Activated CD8-positive, alpha-beta memory T cell treated with anti-CD3 and anti-CD28 coated beads for 24 hours (primary cell): ENCODE data around the gene IFNAR2.
"Not testable (repeated sequence)": the region's sequence is repeated elsewhere in the genome, so short reads cannot be mapped to it uniquely, and the experiment has no call there.

Experiments
- DNase-seq: peaks from one replicate; pipeline ENCODE4 v3.0.0-alpha.2; 2020

Gene IFNAR2

GRCh38 chr21:33245289-33245918, 15.7 kb downstream of the IFNAR2 start:
- DNase-seq, result no peak

GRCh38 chr21:33246506-33246905, 16.8 kb downstream of the IFNAR2 start:
- no peak for DNase-seq

GRCh38 chr21:33246963-33247362, 17.2 kb downstream of the IFNAR2 start:
- DNase-seq, result no peak

- DNase-seq, result no peak
These were observed 17.9 kb downstream of the IFNAR2 start for GRCh38 chr21:33247599-33247998.

GRCh38 chr21:33249331-33250002, 19.7 kb downstream of the IFNAR2 start:
- no peak for DNase-seq

GRCh38 chr21:33251119-33251518, 21.4 kb downstream of the IFNAR2 start:
- DNase-seq, result no peak

- DNase-seq, result not testable (repeated sequence)
These were observed 23.6 kb downstream of the IFNAR2 start for GRCh38 chr21:33253382-33253781.

GRCh38 chr21:33254766-33255165, 25.0 kb downstream of the IFNAR2 start:
- DNase-seq, result no peak

- DNase-seq, result no peak
These were observed 25.7 kb downstream of the IFNAR2 start for GRCh38 chr21:33255404-33255803.

- no peak for DNase-seq
These were observed 26.3 kb downstream of the IFNAR2 start for GRCh38 chr21:33256019-33256418.

GRCh38 chr21:33257094-33257803, 27.5 kb downstream of the IFNAR2 start:
- no peak for DNase-seq

- no peak for DNase-seq
These were observed 28.7 kb downstream of the IFNAR2 start for GRCh38 chr21:33258475-33258874.

- DNase-seq, result no peak
These were observed 29.7 kb downstream of the IFNAR2 start for GRCh38 chr21:33259428-33259827.

GRCh38 chr21:33259995-33260394, 30.3 kb downstream of the IFNAR2 start:
- no peak for DNase-seq

- DNase-seq, result no peak
These were observed 31.9 kb downstream of the IFNAR2 start for GRCh38 chr21:33261635-33262034.

GRCh38 chr21:33262921-33263320, 33.2 kb downstream of the IFNAR2 start:
- no peak for DNase-seq

GRCh38 chr21:33264561-33264960, 34.8 kb downstream of the IFNAR2 start:
- no peak for DNase-seq

- DNase-seq, result no peak
These were observed 35.9 kb downstream of the IFNAR2 start for GRCh38 chr21:33265664-33266049.

- peak; percentile 87 for DNase-seq
These were observed 36.5 kb downstream of the IFNAR2 start, which contains the start of gene IL10RB for GRCh38 chr21:33266050-33266788. Gene IL10RB, plus strand, starts transcription at chr21:33266367. Its CDS starts 99 bp downstream, at chr21:33266466.

- peak; percentile 75 for DNase-seq
These were observed 37.0 kb downstream of the IFNAR2 start for GRCh38 chr21:33266789-33267135.

GRCh38 chr21:33267250-33267649, 37.5 kb downstream of the IFNAR2 start:
- no peak for DNase-seq

- no peak for DNase-seq
These were observed 38.6 kb downstream of the IFNAR2 start for GRCh38 chr21:33268393-33268736.

- DNase-seq, result no peak
These were observed 39.2 kb downstream of the IFNAR2 start for GRCh38 chr21:33268737-33269441.
